Stomach smooth muscle (tissue), 2 donors: ENCODE results near the gene CBLN3.

Source experiments
- H3K27ac ChIP-seq: one replicate; pipeline ENCODE4 v1.7.0; 2013; ENCODE audit warnings: mild to moderate bottlenecking, low read length, inconsistent platforms
- H3K27me3 ChIP-seq, 2 donors: one replicate each; pipeline ENCODE4 v1.7.0; 2013; ENCODE audit warnings: low read length in 2 of 2; ENCODE audit not compliant: insufficient read depth in 2 of 2, control insufficient read depth in 1 of 2
- H3K36me3 ChIP-seq, 2 donors: one replicate each; pipeline ENCODE4 v1.7.0; 2013; ENCODE audit warnings: low read length in 2 of 2; ENCODE audit not compliant: control insufficient read depth in 2 of 2, insufficient read depth in 2 of 2
- H3K4me1 ChIP-seq: one replicate; pipeline ENCODE4 v1.7.0; 2013; ENCODE audit warnings: low read length; ENCODE audit not compliant: control insufficient read depth, insufficient read depth
- H3K4me3 ChIP-seq, 2 donors: one replicate each; pipeline ENCODE4 v1.7.0; 2013; ENCODE audit warnings: low read length in 2 of 2
- H3K9ac ChIP-seq, 2 donors: one replicate each; pipeline ENCODE4 v1.7.0; 2013; ENCODE audit warnings: low read length in 2 of 2, mild to moderate bottlenecking in 1 of 2
- H3K9me3 ChIP-seq, 2 donors: one replicate each; pipeline ENCODE4 v1.7.0; 2013; ENCODE audit warnings: low read length in 2 of 2; ENCODE audit not compliant: control insufficient read depth in 2 of 2
- donor health status: healthy.
- donor health status: Pancreatic carcinoma.

The CBLN3 gene

DNA sequence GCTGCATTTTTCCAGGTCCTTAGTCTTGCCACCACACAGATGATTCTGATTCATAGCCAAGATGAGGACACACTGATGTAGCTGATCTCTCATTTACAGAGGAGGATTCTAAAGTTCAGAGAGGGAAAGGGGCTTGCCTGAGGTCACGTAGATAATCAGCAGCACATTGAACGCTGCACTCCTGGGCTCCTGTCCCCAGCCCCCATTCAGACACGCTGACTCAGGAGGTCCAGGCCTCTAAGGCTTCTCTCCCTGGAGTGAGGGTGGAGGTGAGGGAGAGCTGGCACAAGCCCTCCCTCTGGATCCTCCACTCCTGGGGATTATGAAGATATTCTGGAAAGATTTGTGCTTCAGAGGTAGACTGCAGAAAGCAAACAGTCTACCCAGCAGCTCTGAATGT lies 51.1 kb downstream of the CBLN3 start:
- H3K4me3 ChIP-seq, result no peak overlapping the region
- H3K27ac ChIP-seq, result no peak overlapping the region
- no peak overlapping the region for H3K9ac ChIP-seq
- no peaks in the 10 kb centered on the region for H3K27me3 ChIP-seq
- peaks cover 7% of the 10 kb centered on the region for H3K4me1 ChIP-seq
- peaks cover 15 to 28% of the 10 kb centered on the region in 2 donors for H3K36me3 ChIP-seq
- H3K9me3 ChIP-seq, result no peaks in the 10 kb centered on the region

- Histone ChIP-seq H3K27ac (no peak overlapping the region), H3K4me1 (peaks cover 7% of the 10 kb centered on the region), H3K9ac (no peak overlapping the region), H3K36me3 (peaks cover 19 to 35% of the 10 kb centered on the region in 2 donors), H3K27me3 (no peaks in the 10 kb centered on the region), H3K4me3 (no peak overlapping the region), H3K9me3 (no peaks in the 10 kb centered on the region)
Observed at GRCh38 chr14:24377657-24378056, 51.8 kb downstream of the CBLN3 start.

DNA sequence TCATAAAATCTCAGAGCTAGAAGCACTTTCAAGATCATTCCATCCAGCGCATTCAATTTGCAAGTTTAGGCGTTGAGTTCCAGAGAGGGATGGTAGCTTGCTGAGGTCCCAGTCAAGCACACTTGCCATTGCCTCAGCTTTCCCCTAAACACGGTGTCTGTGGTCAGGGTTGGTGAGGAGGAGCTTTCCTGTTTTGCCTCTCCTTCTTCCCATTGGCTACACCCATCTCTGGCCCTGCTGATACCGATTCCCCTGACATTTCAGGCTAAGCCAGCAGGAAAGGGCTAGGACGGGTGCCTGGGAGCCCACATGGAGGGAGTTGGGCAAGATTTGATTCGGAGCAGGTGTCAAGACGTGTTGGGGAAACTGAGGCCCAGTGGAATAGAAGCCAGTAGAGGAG lies 52.3 kb downstream of the CBLN3 start:
- peaks cover 21 to 36% of the 10 kb centered on the region in 2 donors for H3K36me3 ChIP-seq
- no peak overlapping the region for H3K4me3 ChIP-seq
- H3K9me3 ChIP-seq, result no peaks in the 10 kb centered on the region
- H3K27me3 ChIP-seq, result no peaks in the 10 kb centered on the region
- no peak overlapping the region for H3K27ac ChIP-seq
- H3K9ac ChIP-seq, result no peak overlapping the region
- H3K4me1 ChIP-seq, result peaks cover 7% of the 10 kb centered on the region
